Left cardiac atrium (tissue), 4 donors: ENCODE results near the gene YKT6. TPM values are rescaled to one million over a fixed set of nuclear protein-coding genes. Genes with fewer than 3 reads are reported as not detected.
A peak's percentile ranks its signal among the peaks of the same experiment; 100 is the strongest.

Experiments
- ATAC-seq, 2 donors: fragments of 200-7000 bp; cut with Tn5 transposase; one replicate each; pipeline ENCODE4 v1.9.1; 2020; ENCODE audit warnings: mild to moderate bottlenecking in 2 of 2, moderate library complexity in 2 of 2
- DNase-seq: peaks from one replicate; pipeline ENCODE4 v3.0.0-alpha.2; 2020
- intact Hi-C, 2 donors: fragments of 100-400 bp; cut with DNase I; formaldehyde crosslinking; loops; one replicate each; pipeline versions ENCODE4 v1.14.1 to v1.15.1; 2022 to 2023
- long read RNA-seq: library from polyadenylated mRNA; unstranded; transcript quantifications from one replicate; pipeline ENCODE4 v2.0.0, GENCODE V29; 2021
- total RNA-seq, 2 donors: library from RNA; stranded (reverse); fragmentation: NEBNext Ultra II Directional; extraction: Animal tissue kit (Norgen Biotek cat#: 25700); gene quantifications; one replicate each; pipeline ENCODE4 v1.2.1, GENCODE V29; 2021
- donor health status: DM: no; HTN: yes; CAD: no.
- donor health status: DM: no; HTN: yes; CAD: no; lungs with severe emphysema.
- donor health status: DM: yes; HTN: yes; CAD: no.
- donor health status: Dilated cardiomyopathy.

The YKT6 gene
- total RNA-seq, result 10 to 100 TPM; 51.5 to 62.1 TPM
- long read RNA-seq, transcript YKT6-201 (7 exons, 2,696 nt), result major isoform, 29 of 42 reads
- long read RNA-seq, partial matches to known transcripts, result 5 of 42 reads
- long read RNA-seq, other reads (novel, unspliced or antisense), result 4 of 42 reads

DNA sequence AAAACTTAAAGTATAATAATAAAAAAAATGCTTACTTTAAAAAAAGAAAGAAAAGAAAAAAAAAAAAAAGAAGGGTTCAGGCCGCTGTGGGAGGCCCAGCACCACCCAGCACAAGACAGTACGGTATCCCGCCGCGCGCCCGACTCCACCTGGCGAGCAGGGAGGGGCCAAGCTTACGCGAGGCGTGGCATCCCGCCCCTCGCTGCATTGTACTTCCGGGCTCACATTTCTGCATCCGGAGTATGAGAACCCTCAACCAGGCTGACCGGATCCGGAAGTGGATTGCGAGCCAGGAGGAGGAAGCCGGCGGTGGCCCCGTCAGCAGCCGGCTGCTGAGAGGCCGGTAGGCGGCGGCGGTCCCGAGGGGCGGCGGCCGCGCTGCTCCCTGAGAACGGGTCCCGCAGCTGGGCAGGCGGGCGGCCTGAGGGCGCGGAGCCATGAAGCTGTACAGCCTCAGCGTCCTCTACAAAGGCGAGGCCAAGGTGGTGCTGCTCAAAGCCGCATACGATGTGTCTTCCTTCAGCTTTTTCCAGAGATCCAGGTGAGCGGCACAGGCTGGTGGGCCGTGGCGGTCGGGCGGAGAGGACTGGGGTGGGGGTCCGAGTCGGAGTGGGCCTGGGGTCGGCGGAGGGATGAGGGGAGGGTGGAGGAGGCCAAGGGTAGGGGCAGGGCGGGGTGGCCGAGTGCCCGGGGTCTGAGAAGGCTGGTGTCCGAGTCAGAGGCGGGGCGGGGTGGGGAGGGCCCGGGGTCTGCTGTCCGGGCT is at the start of gene YKT6:
YKT6 (plus strand) TSS at position 280 of the 763 bp plus-strand sequence; CDS start at position 438, 158 bp downstream.
- intact Hi-C loops, result no loop called here
- peak; percentile 99 for ATAC-seq
- peak; percentile 95 for DNase-seq

DNA sequence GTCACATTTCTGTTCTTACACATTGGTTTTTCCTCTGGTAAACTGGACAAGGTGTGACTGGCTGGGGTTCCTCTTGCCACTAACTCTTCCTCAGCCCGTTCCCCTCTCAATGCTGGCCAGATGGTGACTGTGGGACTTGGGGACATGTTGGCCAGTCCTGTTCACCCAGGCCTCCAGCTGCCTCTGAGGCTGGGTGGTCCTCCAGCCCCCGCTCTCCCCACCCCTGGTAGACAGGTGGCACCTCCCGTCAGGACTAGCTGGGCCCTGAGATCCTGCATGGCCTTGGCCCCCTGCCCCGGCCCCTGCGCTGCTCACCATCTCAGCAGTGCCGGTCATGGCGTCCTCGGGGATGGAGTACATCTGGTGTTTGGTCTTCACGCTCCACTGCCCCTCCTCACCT is 48.8 kb upstream of the YKT6 start:
- ATAC-seq (no peak), DNase-seq (no peak)
- intact Hi-C loops, result no loop called here

- intact Hi-C loops, result no loop called here
- ATAC-seq, result peak in 1 of 2 donors; percentile 27
- DNase-seq, result no peak
Observed at GRCh38 chr7:44152971-44153947, 47.5 kb upstream of the YKT6 start.

DNA sequence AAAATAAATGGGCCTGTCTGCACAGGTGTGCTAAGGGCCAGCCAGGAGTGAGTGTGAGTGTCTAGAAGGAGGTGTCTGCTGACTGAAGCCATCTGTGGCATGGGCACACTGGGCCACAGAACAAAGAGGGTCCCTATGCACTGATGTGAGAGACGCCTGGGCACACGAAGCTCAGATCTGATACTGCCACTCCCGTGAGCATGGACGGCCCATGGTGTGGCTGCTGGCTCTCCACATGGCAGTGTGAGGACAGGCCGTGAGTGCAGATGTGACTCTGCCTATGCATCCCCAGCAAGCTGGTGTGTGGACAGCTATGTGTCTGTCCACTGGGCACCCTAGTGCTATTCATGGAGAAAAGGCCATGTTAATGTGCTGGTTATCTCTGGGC is 46.8 kb upstream of the YKT6 start:
- DNase-seq (no peak), ATAC-seq (no peak)
- intact Hi-C loops, result no loop called here

GRCh38 chr7:44154703-44155102 is 46.1 kb upstream of the YKT6 start:
- ATAC-seq (no peak), DNase-seq (no peak)
- intact Hi-C loops, result no loop called here

DNA sequence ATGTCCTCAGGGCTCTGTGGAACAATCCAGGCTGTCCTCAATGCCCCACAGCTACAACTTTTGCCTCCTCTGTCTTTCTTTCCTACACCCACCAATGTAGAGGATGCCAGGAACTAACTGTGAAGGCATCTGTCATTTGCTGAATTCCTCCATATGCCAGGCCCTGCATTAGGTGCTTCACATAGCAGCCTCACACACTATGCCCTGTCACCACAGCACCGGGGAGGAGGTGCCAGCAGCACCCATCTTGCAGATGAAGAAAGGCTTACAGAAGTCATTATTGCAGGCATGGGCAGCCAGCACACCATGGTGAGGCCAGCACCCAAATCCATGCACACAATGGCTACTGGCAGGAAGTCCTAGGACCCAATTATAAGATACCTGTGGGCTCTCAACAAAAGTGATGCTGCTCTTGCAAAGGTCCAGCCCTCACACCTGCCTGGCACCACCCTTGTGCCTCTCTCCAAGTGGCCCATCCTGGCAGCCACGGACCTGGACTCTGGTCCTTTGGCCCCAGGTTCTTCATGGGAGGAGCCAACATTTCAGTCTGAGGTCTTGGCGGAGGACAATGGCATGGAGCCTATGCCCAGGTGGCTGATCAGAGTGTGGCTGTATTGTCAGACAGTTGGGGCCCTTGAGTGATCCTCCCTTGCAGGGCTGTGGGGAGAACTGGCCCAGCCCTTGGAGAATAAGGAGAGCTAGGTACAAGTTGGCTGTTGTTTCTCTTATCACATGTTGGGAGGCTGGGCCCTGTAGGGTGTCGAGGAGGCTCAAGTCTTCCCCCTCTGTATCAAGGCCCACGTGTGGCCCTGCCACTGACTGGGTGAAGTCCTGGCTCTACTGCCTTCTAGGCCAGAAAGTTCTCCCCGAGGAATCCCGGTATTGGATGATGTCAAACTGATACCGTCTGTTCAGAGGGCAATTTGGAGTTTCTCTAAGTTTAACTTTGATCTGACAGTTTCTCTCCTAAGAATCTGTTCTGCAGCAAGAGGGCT is 45.3 kb upstream of the YKT6 start:
- intact Hi-C loops, result no loop called here
- DNase-seq, result no peak
- ATAC-seq, result no peak

DNA sequence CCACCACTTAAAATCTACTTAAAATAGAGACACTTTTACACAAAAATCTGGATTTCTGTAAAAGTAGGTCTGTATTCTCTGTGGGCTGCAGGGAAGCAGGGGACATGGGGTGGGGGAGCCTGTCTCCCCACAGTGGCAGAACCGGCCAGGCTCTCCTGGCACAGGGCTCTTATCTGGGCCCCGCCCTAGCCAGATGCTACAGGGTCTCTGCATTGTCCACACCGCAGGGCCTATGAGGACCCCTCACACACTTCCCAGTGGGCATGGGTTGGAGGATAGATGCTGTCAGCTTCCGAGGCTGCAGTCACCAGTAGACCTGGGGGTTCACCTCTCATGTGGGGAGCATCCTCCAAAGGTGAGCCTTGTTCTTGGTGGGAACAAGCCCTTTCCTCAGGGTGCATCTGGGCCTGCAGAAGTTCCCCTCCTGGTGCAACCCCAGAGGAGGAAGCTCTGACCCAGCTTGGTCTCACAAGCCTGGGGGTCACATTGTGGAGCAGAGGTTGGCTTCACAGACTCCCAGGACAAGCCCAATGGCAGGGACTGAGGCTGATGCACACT is 44.2 kb upstream of the YKT6 start:
- ATAC-seq (no peak), DNase-seq (no peak)
- intact Hi-C loops, result no loop called here

DNA sequence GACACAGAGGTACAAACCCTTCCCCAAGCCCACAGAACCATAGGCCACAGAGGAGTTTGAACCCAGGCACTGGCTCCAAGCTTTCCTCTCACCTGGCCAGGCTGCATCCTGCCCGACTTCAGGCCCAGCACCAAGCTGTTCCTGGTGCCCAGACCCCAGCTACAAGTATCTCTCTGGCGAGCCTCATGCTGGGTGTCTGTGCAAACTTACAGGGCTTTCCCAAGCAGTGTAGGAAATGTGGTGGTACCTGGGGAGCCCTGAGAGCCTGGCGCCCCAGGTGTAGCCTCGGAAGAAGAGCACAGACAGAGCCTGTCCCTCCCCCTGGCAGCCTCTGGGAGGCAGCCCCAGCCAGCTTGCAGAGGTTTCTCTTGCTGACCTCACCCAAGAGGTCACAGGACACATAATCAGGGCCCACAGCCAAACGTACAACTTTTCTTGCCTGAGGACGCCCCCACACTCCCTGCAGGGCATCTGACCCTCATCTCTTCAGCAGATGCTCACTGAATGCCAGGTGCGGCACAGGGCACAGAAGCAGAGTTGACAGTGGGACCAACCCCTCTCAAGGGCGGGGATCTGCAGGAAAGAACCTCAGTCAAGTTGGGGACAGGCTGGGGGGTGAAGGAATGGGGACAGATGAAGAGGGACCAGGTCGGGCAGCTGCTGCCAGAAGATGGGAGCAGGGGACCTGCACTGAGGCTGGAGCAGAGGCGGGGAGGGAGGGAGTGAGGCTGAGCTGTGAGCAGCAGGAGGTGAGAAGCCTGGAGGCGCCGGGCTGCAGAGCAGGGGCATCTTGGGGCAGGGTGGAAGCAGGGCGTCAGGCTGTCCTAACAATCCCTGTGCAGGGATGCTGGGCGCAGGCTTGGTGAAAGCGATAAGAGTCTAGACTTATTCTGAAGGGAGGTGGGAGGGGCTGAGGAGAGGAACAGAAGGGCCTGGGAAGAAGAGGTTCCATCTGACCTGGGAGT is 43.4 kb upstream of the YKT6 start:
- ATAC-seq (no peak), DNase-seq (no peak)
- intact Hi-C loops, result no loop called here

DNA sequence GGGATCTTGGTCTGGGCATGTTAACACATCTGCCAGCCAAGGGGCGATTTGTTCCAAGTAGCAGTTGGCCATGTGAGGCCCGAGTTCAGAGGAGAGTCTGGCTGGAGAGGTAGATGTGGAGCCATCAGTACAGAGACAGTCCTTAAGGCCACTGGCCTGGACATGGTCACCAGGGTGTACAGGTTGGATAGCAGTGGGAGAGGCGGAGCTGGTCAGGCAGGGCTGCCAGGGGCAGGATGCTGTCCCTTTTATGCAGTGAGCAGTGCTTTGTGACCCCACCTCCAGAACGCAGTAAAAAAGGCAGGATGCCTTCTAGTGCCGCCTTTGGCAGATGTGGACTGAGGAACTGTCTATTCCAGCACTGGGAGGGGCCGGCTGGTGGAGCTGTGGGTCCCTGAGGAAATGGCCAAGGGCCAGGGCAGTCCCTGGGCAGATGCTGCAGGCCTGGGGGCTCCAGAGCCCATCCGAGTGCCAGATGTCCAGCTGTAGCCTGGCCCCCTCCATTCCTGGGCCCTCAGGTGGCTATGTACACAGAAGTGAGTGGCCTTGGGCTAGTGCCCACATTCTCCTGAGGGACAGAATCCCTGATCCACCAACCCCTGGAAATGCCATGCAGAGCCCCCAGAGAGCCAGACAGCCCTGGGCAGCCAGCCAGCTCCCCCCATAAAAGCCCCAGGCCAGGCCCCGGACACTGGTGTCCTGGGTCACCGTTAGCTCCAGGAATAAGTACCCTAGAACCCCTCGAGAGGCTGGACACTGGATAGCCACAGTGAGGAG is 42.5 kb upstream of the YKT6 start:
- intact Hi-C loops, result no loop called here
- DNase-seq, result no peak
- ATAC-seq, result no peak

DNA sequence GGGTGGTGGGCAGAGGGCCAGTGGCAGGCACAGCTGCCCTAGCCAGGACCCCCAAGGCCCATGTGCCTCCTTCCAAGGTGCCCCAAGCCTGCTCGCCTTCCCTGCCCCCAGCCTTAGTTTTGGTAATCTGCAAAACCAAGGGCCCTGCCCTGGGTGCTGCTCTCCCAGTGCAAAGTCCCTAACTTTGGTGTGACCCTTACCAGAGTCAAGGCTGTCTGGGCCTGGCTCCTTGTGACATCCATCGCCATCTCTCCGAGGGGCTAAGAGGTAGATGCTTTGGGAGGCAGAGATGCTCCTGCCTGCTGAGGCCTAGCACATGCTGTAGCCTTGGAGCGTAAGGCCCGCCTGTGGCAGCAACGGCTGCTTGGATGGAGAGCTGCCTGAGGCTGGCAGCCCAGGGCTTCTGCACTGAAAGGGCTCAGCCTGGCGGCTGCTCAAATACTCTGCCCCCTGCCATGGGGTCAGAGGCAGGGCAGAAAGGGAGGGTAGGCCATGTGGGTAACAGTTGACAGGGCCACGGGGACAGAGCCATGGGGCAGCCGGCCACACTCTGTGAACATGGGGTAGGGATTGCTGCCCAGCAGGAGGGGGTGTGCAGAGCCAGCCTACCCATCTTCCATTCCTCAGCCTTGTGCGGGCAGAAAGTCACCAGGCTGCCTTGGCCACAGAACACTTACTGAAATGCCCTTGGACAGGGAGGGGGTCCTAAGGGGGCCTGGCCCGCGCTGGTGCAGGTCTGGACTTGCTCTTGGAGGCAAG is 41.7 kb upstream of the YKT6 start:
- no peak for DNase-seq
- ATAC-seq, result peak in 1 of 2 donors; percentile 56

DNA sequence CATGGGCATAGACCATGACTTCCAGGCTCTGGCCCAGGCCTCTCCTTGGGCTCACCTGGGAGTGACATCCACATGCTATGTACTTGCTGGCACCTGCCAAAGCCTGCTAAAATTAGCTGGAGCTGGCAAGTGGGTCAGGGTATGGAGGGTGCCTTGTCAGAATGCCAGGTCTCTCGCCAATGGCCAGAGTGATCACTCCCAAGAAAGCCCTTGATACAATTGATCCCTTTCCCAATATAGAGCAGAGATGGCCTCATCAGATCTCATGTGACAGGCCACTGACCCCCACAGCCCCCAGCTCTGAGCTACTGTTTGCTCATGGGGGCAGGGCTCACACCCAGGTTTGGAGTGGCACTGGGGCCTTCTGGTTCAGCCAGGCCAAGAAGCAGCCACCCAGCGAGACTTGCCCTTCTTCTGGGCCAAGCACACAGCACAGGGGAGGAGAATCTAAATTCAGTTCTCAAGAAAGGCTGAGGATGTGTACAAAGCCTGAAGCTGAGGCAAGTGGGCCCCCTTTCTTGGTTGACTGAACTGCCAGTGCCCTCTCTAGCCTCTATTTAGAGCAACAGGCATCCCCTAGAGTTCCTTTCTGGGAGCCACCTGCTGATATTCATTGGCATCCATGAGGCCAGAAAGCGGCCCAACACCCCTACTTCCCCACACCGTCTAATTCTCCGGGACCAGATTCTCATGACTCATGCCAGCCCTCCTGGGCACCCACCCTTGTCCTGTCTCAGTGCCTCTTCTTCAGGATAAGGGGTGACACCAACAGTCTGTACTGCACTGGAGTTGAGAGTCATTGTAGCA is 40.8 kb upstream of the YKT6 start:
- intact Hi-C loops, result no loop called here
- peak; percentile 14 to 18 for ATAC-seq
- no peak for DNase-seq

More for the DNA sequence above, 41.7 kb upstream of the YKT6 start:
- intact Hi-C loops, result no loop called here

DNA sequence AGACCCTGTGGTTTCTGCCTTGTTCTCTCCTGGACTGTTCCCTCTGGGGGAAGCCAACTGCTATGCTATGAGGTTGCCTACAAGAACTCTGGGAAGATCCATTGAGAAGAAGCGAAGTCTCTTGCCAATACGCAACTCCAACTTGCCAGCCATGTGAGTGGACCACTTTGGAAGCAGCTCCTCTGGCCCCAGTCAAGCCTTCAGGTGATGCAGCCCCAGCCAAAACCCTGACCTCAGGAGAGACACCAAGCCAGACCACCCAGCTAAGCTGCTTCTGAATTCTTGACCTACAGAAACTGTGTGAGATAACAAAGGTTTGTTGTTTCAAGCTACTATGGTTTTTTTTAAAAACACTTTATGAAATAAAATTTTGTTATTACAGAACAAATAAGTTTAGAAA is 39.4 kb upstream of the YKT6 start:
- no peak for ATAC-seq
- intact Hi-C loops, result no loop called here
- DNase-seq, result no peak

GRCh38 chr7:44162179-44162578 is 38.6 kb upstream of the YKT6 start:
- ATAC-seq (peak; percentile 58 to 72), DNase-seq (no peak)
- intact Hi-C loops, result no loop called here

- DNase-seq, result no peak
- intact Hi-C loops, result no loop called here
- ATAC-seq, result no peak
Observed at GRCh38 chr7:44162785-44163395, 37.9 kb upstream of the YKT6 start.

- ATAC-seq (no peak), DNase-seq (no peak)
- intact Hi-C loops, result no loop called here
Observed at GRCh38 chr7:44163591-44163990, 37.2 kb upstream of the YKT6 start.
